CD1c-positive myeloid dendritic cell (primary cell): ENCODE measurements around the gene KCNJ9.

Source experiments
- DNase-seq: peaks from one replicate; pipeline ENCODE4 v3.0.0-alpha.2; 2016; ENCODE audit errors: extremely low spot score

The KCNJ9 gene

DNA sequence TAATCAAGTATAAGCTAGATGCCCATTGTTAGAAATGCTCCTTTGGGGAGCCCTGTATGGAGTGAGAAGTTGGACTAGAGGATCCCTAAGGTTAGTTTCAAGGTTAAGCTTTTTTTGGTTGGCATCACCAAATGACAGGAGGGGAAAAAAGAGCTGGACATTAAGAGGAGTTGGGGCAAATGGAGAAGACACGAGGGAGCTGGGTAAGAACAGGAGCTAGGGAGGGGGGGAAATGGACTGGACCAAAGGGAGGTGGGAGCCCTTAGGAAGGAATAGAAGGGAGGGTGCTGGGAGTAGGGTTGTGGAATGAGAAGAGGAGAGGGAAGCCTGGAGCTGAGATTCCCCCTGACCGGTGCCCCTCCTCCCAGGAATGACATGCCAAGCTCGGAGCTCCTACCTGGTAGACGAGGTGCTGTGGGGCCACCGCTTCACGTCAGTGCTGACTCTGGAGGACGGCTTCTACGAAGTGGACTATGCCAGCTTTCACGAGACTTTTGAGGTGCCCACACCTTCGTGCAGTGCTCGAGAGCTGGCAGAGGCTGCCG lies 5.9 kb downstream of the KCNJ9 start:
- no peak for DNase-seq

DNA sequence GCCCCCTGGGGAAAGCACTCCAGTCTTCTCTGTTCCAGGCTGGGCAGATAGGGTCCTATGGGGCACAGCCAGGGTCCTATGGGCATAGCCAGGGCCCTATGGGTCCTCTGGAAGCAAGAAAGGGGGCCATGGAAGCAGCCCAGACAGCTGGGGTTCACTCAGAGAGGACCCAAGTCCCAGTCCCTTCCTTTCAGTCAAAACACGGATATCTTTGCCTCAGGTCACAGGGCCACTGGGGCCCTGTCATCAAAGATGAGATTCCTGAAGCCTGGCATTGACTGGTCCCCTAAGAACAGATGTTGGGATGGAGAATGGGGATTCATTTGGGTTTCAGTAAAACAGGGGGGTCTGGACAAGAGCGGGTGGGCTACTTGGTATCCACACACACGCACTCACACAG lies 8.5 kb downstream of the KCNJ9 start:
- no peak for DNase-seq

DNA sequence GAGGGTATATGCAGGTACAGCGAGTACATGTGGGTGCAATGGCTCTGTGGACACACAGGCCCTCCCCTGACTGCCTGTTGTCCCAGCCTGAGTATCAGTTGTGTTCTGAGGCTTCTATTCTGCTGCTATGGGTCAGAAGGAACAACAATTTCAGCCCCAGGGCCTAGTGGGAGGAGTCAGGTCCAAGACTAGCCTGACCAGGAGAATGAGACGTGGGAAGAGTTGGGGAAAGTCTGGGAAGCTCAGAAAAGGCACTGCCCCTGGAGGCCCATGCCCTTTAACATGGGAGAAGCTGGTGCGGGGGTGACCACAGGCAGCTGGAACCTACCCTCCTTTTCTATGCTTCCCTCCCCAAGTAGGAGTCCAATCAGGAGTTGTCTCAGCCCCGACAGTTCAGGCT lies 9.4 kb downstream of the KCNJ9 start:
- no peak for DNase-seq

GRCh38 chr1:160091666-160092223 lies 10.4 kb downstream of the KCNJ9 start:
- no peak for DNase-seq

GRCh38 chr1:160092366-160093068 lies 11.2 kb downstream of the KCNJ9 start:
- DNase-seq = no peak

DNA sequence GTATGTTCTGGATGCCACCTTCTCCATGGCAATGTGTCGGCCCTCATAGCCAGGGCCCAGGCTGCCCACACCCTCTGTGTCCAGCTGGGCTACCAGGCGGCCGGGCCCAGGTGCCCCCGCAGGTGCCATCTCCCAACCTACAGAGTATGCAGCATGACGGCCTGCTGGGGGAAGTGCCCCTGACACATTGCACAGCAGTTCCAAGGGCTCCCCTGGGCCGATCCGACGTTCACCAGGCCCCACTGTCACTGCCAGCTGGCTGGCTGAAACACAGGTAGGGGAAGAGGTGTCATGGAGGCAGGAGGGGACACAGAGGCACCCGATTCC lies 11.7 kb downstream of the KCNJ9 start:
- DNase-seq = no peak

- DNase-seq = no peak
Measured at GRCh38 chr1:160093624-160094290, 12.4 kb downstream of the KCNJ9 start.

GRCh38 chr1:160094291-160094625 lies 12.9 kb downstream of the KCNJ9 start:
- no peak for DNase-seq

DNA sequence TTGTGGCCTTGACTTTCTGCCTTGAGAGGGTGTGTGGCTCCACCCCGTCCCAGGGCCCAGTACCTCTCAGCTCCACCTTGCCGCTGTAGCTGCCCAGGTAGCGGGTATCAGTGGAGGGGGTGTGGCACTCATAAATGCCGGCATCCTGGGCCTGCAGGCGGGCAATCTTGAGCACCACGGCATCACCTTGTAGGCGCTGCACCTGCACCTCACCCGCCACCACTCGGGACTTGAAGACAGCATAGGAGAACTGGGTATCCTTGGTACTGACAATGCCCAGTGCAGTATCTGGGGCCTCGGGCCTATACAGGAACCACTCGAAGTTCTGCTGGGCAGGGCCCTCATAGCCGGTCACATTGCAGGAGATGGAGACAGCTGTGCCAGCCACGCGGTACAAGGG lies 13.5 kb downstream of the KCNJ9 start:
- no peak for DNase-seq

DNA sequence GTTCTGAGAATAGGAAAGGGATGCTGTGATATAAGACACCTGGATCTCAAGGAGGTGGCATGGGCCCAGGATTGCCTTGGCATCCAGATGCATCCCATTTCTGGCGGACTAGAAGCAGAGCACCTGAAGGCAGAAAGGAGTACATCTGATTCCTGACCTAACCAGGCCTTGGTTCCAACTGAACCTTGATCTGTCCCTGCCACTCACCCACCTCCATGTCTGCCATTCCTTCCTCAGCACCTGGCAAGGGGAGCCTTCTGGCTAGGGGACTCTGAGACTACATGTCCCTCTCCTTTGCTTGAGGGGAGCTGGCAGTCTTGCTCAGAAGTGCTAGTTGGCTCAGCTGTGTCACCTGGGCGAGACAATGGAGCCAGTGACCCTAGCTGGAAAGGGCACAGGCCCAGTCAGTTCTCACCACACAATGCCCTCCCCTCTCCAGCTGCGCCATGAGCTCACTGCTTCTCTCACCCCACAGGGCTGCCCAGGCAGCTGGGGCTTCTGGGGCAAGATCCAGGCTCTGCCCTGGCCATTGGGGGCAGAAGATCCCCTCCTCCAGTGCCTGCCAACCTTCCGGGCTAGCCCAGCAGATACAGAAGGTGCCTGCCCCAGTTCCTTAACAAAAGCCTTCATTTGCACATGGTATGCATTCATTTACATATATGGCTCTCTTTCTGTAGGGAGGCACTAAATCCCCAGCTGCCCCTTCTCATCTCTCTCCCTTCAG lies 14.2 kb downstream of the KCNJ9 start:
- no peak for DNase-seq

GRCh38 chr1:160096274-160097116 lies 15.2 kb downstream of the KCNJ9 start:
- DNase-seq = peak; percentile 29

DNA sequence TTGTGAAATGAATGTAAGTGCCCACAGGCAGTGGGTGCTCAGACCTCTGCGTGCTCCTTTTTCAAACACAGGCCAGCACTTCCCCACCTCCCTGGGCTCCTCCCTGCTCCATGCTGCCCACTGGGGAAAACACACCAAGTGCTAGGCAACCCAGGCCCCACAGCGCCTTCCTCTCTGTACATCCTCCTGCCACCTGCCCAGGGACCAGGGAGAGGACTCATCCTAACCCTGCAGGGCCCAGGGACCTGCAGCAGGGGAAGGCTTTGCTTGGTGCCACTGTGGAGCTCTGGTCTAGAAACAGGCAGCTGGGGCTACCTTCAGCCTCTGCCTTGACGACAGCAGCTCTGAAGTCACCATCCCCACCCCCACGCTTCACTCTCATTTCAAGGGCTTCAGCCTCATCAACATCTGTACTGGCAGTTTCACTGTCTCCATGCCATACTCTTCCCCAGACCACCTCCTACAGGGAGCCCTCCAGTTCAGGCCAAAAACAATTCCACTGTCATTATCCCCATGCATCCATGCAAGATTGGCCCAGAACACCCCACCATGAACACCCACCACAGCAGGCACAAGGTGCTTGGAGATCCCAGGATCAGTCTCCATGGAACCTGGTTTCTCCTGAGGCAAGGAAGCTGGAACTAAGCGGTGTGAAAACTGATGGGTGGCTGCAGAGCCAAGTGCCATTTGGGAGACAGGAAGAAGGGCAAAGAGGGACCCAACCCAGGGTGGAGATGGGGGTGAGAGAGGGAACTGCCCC lies 16.0 kb downstream of the KCNJ9 start:
- DNase-seq = peak; percentile 70

DNA sequence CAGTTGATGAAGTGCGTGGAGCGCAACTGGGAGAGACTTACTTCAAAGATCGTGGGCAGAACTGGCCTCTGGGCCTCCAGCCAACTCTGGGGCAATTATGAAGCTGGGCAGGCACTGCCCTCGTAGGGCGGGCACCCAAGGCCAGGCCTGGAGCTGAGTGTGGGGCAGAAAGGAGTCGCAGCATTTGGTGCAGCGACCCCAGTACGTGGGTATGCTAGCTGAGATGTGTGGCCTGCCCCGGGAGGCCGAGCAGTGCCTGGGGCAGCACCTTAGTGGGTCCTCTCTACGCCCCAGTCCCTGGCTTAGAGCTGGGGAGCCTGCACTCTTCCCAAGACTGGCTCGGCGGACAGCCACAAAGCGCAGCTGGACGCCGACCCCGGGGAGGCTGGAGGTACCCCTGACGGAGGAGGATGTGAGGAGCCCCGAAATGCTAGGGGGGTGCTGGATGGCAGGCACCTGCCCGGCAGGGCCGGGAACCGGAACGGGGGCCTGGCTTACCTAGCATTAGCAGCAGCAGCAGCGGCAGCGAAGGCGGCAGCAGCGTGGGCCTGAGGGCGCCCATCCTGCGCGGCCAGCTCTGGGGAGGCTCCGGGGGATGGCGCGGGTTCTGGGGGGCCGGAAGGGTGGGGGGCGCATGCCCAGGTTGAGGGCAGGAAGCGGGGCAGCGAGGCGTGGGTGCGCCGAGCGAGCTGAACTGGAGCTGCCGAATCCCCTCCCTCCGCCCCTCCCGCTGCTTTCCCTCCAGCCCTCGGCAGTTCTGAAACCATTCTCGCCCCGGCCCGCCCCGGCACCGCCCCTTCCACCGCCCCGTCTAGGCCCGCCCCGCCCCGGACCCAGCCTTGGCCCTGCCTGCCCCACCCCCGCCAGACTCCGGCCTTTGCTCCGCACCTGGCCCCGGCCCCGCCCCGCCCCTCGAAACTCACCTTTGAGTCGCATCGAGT lies 16.8 kb downstream of the KCNJ9 start, which contains the start of gene IGSF8:
TSS of gene IGSF8 (minus strand) at position 709 of the 941 bp plus-strand sequence. CDS start at position 562, 147 bp downstream.
- DNase-seq = peak; percentile 86

DNA sequence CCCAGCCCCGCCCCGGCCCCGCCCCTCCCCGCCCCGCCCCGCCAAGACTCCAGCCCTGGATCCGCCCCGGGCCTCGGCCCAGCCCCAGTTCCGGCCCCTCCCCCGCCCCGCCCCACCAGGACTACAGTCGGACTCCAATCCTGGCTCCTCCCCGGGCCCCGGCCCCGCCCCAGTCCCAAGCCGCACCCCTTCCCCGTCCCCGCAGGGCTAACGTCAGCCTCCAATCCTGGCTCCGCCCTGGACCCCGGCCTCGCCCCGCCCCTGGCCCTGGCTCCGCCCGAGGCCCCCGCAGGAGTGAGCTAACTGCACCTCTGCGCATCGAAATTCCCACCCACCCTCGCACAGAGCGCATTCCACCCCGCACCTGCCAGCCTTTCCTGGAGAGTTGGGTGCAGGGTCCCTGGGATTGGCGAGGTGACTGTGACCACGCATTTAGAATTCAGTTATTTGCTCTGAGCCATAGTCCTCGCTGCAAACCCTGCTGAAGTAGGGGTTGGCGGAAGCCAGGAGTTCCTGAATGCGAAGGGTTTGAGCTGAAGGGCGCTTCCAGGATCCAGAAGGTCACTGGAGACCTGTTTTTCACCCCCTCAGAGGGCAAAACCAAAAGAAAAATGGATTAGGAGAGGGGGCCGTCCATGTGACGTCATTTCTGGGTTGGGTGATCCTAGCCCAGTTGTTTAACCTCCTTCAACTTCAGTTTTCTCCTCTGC lies 17.7 kb downstream of the KCNJ9 start:
- DNase-seq = peak; percentile 96

DNA sequence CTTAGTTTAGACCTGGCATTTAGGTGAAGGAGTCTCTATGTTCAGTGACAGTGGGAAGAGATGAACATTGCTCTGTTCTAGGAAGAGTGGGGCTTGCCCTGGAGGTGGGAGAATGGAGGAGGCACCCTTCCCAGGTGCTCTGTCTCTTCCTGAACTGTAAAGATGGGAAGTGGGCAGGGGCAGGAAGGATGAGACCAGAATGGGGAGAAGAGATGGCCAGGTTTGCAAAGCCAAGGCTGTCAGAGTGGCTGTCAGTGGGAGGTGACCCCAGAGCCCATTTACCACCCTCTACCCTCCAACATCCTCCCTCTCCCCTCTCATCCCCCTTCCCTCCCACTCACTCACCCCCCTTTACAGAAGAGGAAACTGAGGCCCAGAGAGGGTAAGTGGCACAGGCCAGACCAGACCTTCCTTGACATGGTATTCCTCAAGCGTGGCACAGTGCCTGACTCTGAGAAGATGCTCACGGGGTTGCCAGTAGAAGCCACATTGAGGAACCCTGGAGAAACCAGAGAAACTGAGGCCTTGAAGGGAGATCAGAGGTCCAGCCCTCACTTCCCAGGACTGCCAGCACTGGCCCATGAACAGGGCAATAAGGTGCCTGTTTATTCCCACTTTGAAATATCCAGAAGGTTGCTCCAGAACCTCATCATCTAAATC lies 18.5 kb downstream of the KCNJ9 start:
- no peak for DNase-seq

DNA sequence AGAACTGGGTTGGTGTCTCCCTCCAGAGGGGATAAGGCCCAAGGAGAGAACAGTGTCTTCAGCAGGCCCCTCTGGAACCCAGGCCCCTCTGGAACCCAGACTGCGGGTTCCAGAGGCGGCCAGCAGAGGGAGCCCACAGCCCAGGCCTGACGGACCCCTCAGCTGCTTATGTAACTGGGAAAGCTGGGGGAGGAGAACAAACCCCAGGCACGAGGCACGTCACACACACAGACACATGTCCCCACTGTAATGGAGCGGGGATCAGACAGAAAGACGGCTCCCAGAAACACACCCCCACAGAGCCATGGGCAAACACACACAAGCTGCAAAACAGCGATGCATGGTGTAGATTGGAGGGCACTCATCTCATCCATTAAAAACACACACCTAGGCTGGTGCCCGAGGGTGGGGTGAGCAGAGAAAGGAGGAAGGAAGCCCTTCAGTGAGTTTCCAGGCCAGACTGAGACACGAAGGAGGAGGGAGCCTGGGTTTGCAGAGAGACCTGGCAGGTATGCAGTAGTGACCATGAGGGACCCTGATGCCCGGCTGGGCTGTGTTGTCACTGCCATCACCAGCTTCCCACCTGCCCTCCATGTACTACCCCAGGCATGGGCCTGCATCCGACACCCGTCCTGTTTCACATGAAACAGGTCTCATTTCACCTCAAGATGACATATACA lies 19.8 kb downstream of the KCNJ9 start:
- peak; percentile 87 for DNase-seq

- DNase-seq = no peak
Measured at GRCh38 chr1:160101717-160102522, 20.6 kb downstream of the KCNJ9 start.
